Kasumi-1 (cell line): ENCODE data around the gene PHACTR2.
A peak's percentile ranks its signal among the peaks of the same experiment; 100 is the strongest.
"Not testable (repeated sequence)": the region's sequence is repeated elsewhere in the genome, so short reads cannot be mapped to it uniquely, and the experiment has no call there.

Experiments
- DNase-seq, 2 experiments: peaks; one replicate each; lab custom pipeline; 2025; lab: John Stamatoyannopoulos, UW

PHACTR2 gene

DNA sequence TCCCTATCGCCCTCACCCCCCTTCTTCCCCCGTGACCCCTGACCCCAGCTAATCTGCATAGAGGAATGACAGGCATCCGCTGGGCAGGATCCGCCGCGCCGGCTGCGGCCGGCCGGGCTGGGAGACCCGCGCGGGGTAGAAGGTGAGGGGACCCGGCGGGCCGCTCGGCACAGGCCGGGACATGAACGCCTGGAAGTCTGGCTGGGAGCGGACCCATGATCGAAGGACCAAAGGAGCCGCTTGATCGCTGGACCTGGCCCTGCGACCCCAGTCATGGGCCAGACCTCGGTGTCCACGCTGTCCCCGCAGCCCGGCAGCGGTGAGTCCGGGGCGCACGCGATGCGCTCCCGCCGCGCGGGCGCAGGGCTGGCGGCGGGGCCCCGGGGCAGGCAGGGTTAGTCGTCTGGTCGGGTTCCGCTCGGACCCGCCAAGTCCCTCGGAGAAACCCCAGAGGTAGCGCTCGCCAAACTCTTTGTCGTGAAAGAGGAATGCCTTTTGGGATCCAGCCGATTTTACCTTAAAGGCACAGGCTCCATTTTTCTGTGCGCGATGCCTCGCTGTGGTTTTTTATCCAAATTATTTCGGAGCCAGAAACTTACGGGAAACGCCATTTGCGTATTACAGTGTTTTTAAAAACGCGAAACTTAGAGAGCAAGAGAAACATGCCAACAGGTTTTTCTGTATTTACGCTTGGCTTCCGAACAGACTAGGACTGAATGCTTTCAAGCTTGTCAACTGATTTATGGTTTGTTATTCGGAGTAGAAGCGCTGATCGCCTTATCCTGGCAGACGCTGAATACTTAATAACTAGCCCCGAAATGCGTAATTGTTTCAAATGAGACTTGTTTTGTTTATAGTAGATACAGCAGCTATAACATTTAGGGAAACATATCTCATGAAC is at the start of gene PHACTR2:
Gene PHACTR2 (plus strand): TSS at position 75 of the 901 bp plus-strand sequence. CDS start 199 bp downstream, at position 274.
- peak in 1 of 2 experiments; percentile 42 for DNase-seq

GRCh38 chr6:143629104-143630080 is 48.4 kb upstream of the PHACTR2 start:
- DNase-seq = no peak

DNA sequence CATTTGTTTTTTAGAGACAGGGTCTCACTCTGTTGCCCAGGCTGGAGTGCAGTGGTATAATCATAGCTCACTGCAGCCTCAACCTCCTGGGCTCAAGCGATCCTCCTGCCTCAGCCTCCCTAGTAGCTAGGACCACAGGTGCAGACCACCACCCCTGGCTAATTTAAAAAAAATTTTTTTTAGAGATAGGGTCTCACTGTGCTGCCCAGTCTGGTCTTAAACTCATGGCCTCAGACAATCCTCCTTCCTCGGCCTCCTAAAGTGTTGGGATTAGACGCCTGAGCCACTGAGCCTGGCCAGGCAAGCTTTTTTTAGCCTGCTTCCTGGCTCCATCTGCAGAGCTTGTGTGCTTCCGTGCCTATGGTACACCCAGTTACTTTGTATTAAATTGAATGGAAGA is 46.6 kb upstream of the PHACTR2 start:
- DNase-seq = not testable (repeated sequence)

DNA sequence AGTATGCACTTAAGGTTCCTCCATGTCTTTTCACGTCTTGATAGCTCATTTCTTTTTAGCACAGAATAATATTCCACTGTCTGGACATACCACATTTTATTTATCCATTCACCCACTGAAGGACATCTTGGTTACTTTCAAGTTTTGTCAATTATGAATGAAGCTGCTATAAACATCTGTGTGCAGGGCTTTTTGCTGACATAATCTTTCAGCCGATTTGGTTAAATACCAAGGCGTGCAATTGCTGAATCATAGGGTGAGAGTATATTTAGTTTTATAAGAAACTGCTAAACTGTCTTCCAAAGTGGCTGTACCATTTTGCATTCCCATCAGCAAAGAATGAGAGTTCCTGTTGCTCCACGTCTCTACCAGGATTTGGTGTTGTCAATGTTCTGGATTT is 44.9 kb upstream of the PHACTR2 start:
- no peak for DNase-seq

GRCh38 chr6:143634486-143634885 is 43.3 kb upstream of the PHACTR2 start:
- DNase-seq = no peak

- no peak for DNase-seq
Measured at GRCh38 chr6:143637691-143638090, 40.1 kb upstream of the PHACTR2 start.

- no peak for DNase-seq
Measured at GRCh38 chr6:143642403-143642802, 35.4 kb upstream of the PHACTR2 start.

DNA sequence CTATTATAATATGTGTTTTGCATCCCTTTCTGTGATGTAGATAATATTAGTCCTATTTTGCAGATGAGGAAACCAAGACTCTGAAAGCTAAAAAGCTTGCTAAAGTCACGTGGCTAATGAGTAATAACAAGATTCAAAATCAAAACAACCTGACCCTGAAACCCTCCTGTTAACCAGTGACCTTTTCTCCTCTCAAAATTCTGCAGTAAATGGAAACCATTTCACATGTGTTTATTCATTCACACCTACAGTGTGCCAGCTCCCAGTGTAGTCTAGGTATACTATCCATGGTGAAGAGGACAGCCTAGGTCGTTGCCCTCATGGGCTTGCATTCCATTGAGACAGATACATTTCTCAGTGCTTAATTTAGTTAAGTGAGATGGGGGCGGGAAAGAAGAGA is 30.6 kb upstream of the PHACTR2 start:
- no peak for DNase-seq

DNA sequence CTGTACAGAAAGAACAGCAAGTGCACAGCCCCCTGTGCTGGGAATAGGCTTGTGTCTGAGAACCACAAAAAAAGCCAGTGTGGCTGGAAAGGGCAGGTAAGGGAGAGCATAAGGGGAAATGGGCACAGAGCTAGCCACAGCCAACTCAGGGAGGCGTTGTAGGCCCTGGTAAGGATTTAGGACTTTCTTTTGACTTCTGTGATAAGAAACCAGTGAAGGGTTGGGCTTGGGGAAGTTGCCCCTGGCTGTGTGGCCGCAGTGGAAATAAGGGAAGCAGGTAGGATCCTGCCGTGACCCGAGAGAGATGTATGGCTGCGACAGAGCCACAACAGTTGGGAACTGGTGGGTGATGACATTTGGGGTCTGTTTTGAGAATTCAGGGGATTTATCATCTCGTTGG is 30.0 kb upstream of the PHACTR2 start:
- no peak for DNase-seq

- not testable (repeated sequence) for DNase-seq
Measured at GRCh38 chr6:143649319-143649718, 28.4 kb upstream of the PHACTR2 start.

- not testable (repeated sequence) for DNase-seq
Measured at GRCh38 chr6:143651328-143651727, 26.4 kb upstream of the PHACTR2 start.

DNA sequence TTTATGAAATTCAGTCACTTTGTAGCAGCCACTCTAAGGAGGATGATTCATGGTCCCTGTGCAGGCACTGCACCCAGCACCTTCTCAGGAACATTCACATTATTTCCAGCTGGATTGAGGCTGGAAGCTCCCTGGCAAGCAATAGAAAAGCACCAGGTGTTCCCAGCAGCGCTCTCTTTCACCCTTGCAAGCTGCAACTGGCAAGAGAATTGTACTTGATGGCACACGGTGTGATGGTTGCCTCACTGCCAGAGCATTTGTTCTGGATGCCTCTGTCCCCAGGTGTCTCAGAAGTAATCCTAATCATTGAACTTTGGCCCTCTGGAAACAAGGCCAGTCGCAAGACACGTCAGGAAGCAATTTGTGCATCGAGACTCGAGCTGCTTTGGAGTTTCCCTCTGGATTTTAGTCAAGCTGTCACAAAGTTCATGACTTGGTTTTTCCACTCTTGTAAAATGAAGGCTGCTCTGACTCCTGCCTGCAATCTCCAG is 24.9 kb upstream of the PHACTR2 start:
- no peak for DNase-seq

DNA sequence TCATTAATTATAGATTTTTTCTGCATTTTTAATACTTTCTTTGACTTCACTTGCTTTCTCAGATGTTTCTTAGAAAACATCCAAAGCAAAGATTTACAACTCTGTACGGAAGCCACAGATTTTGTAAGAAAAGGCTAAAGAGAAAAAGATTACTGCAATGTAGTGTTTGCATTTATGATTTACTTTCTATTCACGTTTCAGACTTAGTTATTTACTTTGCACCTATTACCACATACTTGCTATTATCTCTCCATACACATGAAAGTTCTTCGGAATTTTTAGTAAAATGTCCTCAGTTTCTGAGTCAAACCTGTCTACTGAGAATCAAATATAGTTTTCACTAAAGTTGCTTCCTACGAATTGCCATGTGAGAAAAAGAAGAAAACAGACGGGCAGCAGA is 22.2 kb upstream of the PHACTR2 start:
- no peak for DNase-seq

GRCh38 chr6:143656026-143656425 is 21.7 kb upstream of the PHACTR2 start:
- no peak for DNase-seq

DNA sequence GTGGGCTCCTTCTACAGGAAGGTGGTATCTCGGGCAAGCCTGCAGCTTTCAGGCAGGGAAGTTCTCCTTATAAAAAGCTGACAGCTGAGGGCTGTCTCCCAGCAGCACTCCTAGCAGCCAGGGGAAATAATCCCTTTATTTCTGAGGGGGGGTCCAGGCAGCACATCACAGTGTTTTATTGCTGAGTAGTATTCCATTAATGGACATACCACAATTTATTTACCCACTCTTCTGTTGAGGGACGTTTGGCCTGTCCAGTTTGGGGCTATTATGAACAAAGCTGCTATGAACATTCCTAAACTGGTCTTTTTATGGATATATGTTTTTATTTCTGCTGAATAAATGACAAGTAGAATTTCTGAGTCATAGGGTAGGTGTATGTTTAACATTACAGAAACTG is 20.0 kb upstream of the PHACTR2 start:
- DNase-seq = no peak

- DNase-seq = not testable (repeated sequence)
Measured at GRCh38 chr6:143660170-143660569, 17.6 kb upstream of the PHACTR2 start.

- no peak for DNase-seq
Measured at GRCh38 chr6:143664171-143664570, 13.6 kb upstream of the PHACTR2 start.

GRCh38 chr6:143666007-143666406 is 11.8 kb upstream of the PHACTR2 start:
- not testable (repeated sequence) for DNase-seq

- not testable (repeated sequence) for DNase-seq
Measured at GRCh38 chr6:143669483-143669882, 8.3 kb upstream of the PHACTR2 start.

GRCh38 chr6:143673669-143674068 is 4.1 kb upstream of the PHACTR2 start:
- no peak for DNase-seq

- DNase-seq = no peak
Measured at GRCh38 chr6:143674483-143675381, 3.0 kb upstream of the PHACTR2 start.
